Coronary artery (tissue), 2 donors: ENCODE results near the gene ERO1B.

ENCODE experiments used
- DNase-seq: peaks from one replicate; pipeline ENCODE4 v3.0.0-alpha.2; 2017; ENCODE audit warnings: low spot score
- H3K27ac ChIP-seq, 2 donors: fragments of 200-600 bp; sonication (generic); one replicate each; pipeline ENCODE4 v1.5.1; 2016 to 2019
- H3K4me3 ChIP-seq: fragments of 200-600 bp; sonication (generic); 2 replicates; pipeline ENCODE4 v1.5.1; 2016; ENCODE audit warnings: mild to moderate bottlenecking, moderate library complexity
- TF ChIP-seq, protein P1 (sequence below): fragments of 200-600 bp; sonication (generic); IDR thresholded peaks from one replicate; pipeline ENCODE4 v1.5.1; 2019; ENCODE audit warnings: antibody characterized with exemption

The ERO1B gene

DNA sequence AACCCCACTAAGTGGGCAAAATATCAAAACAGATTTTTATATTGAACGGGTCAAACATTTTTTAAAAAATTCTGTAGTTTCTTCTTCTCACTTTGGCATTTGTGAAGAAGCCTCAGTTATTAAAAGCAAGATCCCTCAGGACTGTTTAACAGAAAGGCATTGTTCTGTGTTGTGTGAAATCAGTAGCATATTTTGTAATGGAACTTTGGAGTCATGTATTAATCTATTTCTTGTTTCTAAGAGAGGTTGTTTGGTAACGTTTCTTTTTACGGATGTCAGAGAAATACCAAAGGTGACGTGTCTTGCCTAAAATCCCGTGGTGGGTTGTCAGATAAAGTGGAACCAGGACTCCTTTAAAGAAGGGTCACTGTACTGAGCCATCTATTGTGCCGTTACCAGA is 115.7 kb downstream of the ERO1B start:
- DNase-seq, result no peak
- Histone ChIP-seq H3K27ac (no peak overlapping the region), H3K4me3 (no peak overlapping the region)
- TF ChIP-seq, protein P1, sequence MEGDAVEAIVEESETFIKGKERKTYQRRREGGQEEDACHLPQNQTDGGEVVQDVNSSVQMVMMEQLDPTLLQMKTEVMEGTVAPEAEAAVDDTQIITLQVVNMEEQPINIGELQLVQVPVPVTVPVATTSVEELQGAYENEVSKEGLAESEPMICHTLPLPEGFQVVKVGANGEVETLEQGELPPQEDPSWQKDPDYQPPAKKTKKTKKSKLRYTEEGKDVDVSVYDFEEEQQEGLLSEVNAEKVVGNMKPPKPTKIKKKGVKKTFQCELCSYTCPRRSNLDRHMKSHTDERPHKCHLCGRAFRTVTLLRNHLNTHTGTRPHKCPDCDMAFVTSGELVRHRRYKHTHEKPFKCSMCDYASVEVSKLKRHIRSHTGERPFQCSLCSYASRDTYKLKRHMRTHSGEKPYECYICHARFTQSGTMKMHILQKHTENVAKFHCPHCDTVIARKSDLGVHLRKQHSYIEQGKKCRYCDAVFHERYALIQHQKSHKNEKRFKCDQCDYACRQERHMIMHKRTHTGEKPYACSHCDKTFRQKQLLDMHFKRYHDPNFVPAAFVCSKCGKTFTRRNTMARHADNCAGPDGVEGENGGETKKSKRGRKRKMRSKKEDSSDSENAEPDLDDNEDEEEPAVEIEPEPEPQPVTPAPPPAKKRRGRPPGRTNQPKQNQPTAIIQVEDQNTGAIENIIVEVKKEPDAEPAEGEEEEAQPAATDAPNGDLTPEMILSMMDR, result no peak
